MCF 10A (cell line): ENCODE data around the gene COA1. TPM values are rescaled to one million over a fixed set of nuclear protein-coding genes. Genes with fewer than 3 reads are reported as not detected.

Experiments used
- BruUV-seq: library from RNA; stranded (reverse); fragments of 400-500 nt; replicated peaks from 2 replicates; lab custom pipeline; 2021; lab: Mats Ljungman, UMichigan
- CTCF ChIA-PET: fragments of 300-600 bp; sonication (Branson Sonifier 250); formaldehyde crosslinking; extraction: SDS; loops from one replicate; lab custom pipeline; 2021; ENCODE audit warnings: antibody characterized with exemption, inconsistent platforms; lab: Yijun Ruan, JAX
- POLR2A ChIA-PET: fragments of 300-600, 350-650 bp; sonication (Branson Sonifier 250); formaldehyde crosslinking; extraction: SDS; loops from one replicate; lab custom pipeline; 2020; ENCODE audit warnings: antibody characterized with exemption, inconsistent platforms; lab: Yijun Ruan, JAX
- DNase-seq: peaks from one replicate; pipeline ENCODE4 v3.0.0-alpha.2; 2018; ENCODE audit not compliant: unreplicated experiment
- H3K27ac Mint-ChIP-seq: one replicate; pipeline ENCODE4 v1.8.0; 2022; ENCODE audit warnings: mild to moderate bottlenecking, low read depth, mixed read lengths; ENCODE audit not compliant: unreplicated experiment
- H3K27me3 Mint-ChIP-seq: one replicate; pipeline ENCODE4 v1.8.0; 2022; ENCODE audit warnings: mixed read lengths; ENCODE audit not compliant: insufficient read depth, unreplicated experiment
- H3K36me3 Mint-ChIP-seq: one replicate; pipeline ENCODE4 v1.8.0; 2022; ENCODE audit warnings: mild to moderate bottlenecking, moderate library complexity, mixed read lengths; ENCODE audit not compliant: insufficient read depth, unreplicated experiment
- H3K4me1 Mint-ChIP-seq: one replicate; pipeline ENCODE4 v1.8.0; 2022; ENCODE audit warnings: mixed read lengths; ENCODE audit not compliant: insufficient read depth, unreplicated experiment
- H3K4me3 Mint-ChIP-seq: one replicate; pipeline ENCODE4 v1.8.0; 2022; ENCODE audit warnings: mild to moderate bottlenecking, moderate library complexity, mixed read lengths; ENCODE audit not compliant: unreplicated experiment
- H3K9me3 Mint-ChIP-seq: one replicate; pipeline ENCODE4 v1.8.0; 2022; ENCODE audit warnings: mixed read lengths; ENCODE audit not compliant: unreplicated experiment
- CTCF ChIP-seq: fragments of 200-600 bp; IDR thresholded peaks from one replicate; pipeline ENCODE4 v1.8.0; 2022; ENCODE audit warnings: antibody characterized with exemption, mild to moderate bottlenecking; ENCODE audit not compliant: unreplicated experiment
- intact Hi-C: fragments of 100-400 bp; cut with micrococcal nuclease; formaldehyde crosslinking; loops from 2 replicates; pipeline ENCODE4 v1.14.1; 2022
- total RNA-seq: library from RNA; stranded (reverse); gene quantifications from 2 replicates; pipeline ENCODE4 v1.2.3, GENCODE V29; 2022

Gene COA1
- total RNA-seq, 1 experiment from 2014 or later = 68.5 TPM

GRCh38 chr7:43653891-43654504, 75.3 kb downstream of the COA1 start:
- TF ChIP-seq CTCF = no peak
- intact Hi-C loops = no loop called here
- H3K27ac Mint-ChIP-seq = no peak overlapping the region
- H3K4me3 Mint-ChIP-seq = no peak overlapping the region
- peaks cover 42% of the 10 kb centered on the region for H3K4me1 Mint-ChIP-seq
- ChIA-PET CTCF (interaction anchor here (1.2 kb wide), 1 partner anchor 71 kb away, joined by 3 read pairs; the partner anchor contains the start of gene STK17A), POLR2A (no interaction called here)
- no TSS peak for BruUV-seq
- no peaks in the 10 kb centered on the region for H3K27me3 Mint-ChIP-seq
- H3K36me3 Mint-ChIP-seq = peaks cover 61% of the 10 kb centered on the region
- H3K9me3 Mint-ChIP-seq = peaks cover 12% of the 10 kb centered on the region
- DNase-seq = no peak

- no peak for TF ChIP-seq CTCF
- Mint-ChIP-seq H3K4me1 (peaks cover 38% of the 10 kb centered on the region), H3K9me3 (peaks cover 12% of the 10 kb centered on the region), H3K4me3 (no peak overlapping the region), H3K36me3 (peaks cover 61% of the 10 kb centered on the region), H3K27ac (no peak overlapping the region), H3K27me3 (no peaks in the 10 kb centered on the region)
- ChIA-PET CTCF (interaction anchor here (1.2 kb wide), 1 partner anchor 71 kb away, joined by 3 read pairs; the partner anchor contains the start of gene STK17A), POLR2A (no interaction called here)
- BruUV-seq = no TSS peak
- intact Hi-C loops = no loop called here
- no peak for DNase-seq
Measured at GRCh38 chr7:43653466-43653865, 75.9 kb downstream of the COA1 start.

GRCh38 chr7:43652364-43652763, 77.0 kb downstream of the COA1 start:
- no peak for DNase-seq
- no TSS peak for BruUV-seq
- Mint-ChIP-seq H3K9me3 (peaks cover 12% of the 10 kb centered on the region), H3K4me3 (no peak overlapping the region), H3K4me1 (peaks cover 46% of the 10 kb centered on the region), H3K36me3 (peaks cover 55% of the 10 kb centered on the region), H3K27ac (no peak overlapping the region), H3K27me3 (no peaks in the 10 kb centered on the region)
- ChIA-PET CTCF (interaction anchor here (0.6 to 1.6 kb wide), 3 partner anchors 29 to 70 kb away, joined by 3 to 9 read pairs (median 3); partner anchors contain the start of gene STK17A), POLR2A (interaction anchor here (0.7 to 1.0 kb wide), 3 partner anchors 22 to 98 kb away, joined by 3 read pairs; no protein-coding TSS in a partner anchor)
- no peak for TF ChIP-seq CTCF
- intact Hi-C loops = no loop called here

- Mint-ChIP-seq H3K36me3 (peaks cover 58% of the 10 kb centered on the region), H3K4me3 (no peak overlapping the region), H3K9me3 (peaks cover 12% of the 10 kb centered on the region), H3K27me3 (no peaks in the 10 kb centered on the region), H3K4me1 (peaks cover 64% of the 10 kb centered on the region), H3K27ac (peak overlapping the region; percentile 89)
- BruUV-seq = no TSS peak
- TF ChIP-seq CTCF = no peak
- ChIA-PET CTCF (interaction anchor here (0.5 to 4.0 kb wide), 8 partner anchors 50 to 187 kb away, joined by 3 to 31 read pairs (median 4); partner anchors contain the start of gene STK17A), POLR2A (interaction anchor here (0.6 to 8.1 kb wide), 10 partner anchors 7 to 788 kb away, joined by 3 to 107 read pairs (median 5); partner anchors contain the start of gene STK17A)
- intact Hi-C loops = no loop called here
- no peak for DNase-seq
Measured at GRCh38 chr7:43650457-43651052, 78.8 kb downstream of the COA1 start.
